Stimulated activated naive CD8-positive, alpha-beta T cell treated with anti-CD3 and anti-CD28 coated beads, Interleukin-15, Interleukin-2, amounts not matched to agents 100 ng/mL and 50 ng/mL, for 24 hours (primary cell): ENCODE data around the gene SLC35E1.

Source experiments
- H3K27ac Mint-ChIP-seq: one replicate; pipeline ENCODE4 v1.8.0; 2021; ENCODE audit warnings: mild to moderate bottlenecking, mixed read lengths
- H3K27me3 Mint-ChIP-seq: one replicate; pipeline ENCODE4 v1.8.0; 2021; ENCODE audit warnings: mixed read lengths
- H3K36me3 Mint-ChIP-seq: one replicate; pipeline ENCODE4 v1.8.0; 2021; ENCODE audit warnings: low read depth, mixed read lengths
- H3K4me1 Mint-ChIP-seq: one replicate; pipeline ENCODE4 v1.8.0; 2021; ENCODE audit warnings: low read depth, mixed read lengths
- H3K4me3 Mint-ChIP-seq: one replicate; pipeline ENCODE4 v1.8.0; 2021; ENCODE audit warnings: mild to moderate bottlenecking, mixed read lengths
- H3K9me3 Mint-ChIP-seq: one replicate; pipeline ENCODE4 v1.8.0; 2021; ENCODE audit warnings: mixed read lengths

SLC35E1 gene

DNA sequence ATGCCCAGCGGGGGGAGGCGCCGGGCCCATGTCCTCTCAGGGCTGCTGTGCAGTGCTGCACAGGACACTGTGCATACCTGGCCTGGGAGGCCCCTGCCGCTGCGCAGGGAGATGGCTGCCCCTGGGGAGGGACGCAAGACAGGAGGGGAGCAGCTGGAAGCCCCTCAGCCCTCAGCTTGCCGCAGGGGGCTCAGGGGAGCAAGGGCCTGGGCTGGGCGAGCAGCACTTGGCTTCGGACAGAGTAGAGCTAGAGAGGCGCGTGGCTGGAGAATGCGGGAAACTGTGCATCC is 40.9 kb downstream of the SLC35E1 start:
- H3K36me3 Mint-ChIP-seq, result peaks cover 60% of the 10 kb centered on the region
- no peaks in the 10 kb centered on the region for H3K9me3 Mint-ChIP-seq
- H3K27ac Mint-ChIP-seq, result peak overlapping the region; percentile 37
- no peak overlapping the region for H3K4me3 Mint-ChIP-seq
- no peaks in the 10 kb centered on the region for H3K27me3 Mint-ChIP-seq
- H3K4me1 Mint-ChIP-seq, result no peaks in the 10 kb centered on the region

DNA sequence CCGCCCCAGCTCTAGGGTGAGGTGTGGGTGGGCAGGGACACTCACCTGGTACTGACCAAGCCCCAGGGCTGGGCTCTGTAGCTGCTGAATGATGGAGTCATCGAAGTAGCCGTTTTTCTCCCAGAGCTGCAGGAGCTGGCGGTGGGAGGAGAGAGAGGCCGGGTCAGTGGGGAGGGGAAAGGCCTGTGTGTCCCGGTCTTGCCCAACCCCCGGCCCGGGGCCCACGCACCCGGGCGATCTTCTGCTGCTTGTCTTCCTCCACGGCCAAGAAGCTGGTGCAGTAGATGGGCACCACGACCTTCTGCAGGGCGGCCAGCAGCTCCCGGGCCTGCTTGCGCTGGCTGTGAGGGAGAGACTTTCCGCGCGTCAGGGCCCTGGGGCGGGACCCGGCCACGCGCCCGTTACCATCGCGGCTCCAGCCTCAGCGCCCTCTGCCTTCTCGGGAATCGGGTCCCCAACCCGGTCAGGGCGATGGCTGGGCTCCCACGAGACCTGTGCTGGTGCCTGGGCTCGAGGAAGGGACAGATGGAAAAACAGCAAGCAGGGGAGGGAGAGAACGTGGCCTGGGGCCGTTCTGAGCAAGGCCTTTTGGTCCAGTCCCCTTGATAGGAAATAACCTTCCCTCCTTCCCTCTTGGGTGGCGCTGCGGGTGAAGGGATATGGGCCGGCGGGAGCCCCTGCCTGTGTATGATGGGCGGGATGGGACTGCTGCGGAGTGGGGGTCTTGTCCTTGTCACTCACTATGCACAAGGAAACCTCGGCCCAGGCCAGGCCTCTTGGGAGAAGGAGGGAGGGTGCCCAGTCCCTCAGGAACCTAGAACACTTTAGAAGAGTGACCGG is 41.5 kb downstream of the SLC35E1 start:
- peaks cover 61% of the 10 kb centered on the region for H3K36me3 Mint-ChIP-seq

DNA sequence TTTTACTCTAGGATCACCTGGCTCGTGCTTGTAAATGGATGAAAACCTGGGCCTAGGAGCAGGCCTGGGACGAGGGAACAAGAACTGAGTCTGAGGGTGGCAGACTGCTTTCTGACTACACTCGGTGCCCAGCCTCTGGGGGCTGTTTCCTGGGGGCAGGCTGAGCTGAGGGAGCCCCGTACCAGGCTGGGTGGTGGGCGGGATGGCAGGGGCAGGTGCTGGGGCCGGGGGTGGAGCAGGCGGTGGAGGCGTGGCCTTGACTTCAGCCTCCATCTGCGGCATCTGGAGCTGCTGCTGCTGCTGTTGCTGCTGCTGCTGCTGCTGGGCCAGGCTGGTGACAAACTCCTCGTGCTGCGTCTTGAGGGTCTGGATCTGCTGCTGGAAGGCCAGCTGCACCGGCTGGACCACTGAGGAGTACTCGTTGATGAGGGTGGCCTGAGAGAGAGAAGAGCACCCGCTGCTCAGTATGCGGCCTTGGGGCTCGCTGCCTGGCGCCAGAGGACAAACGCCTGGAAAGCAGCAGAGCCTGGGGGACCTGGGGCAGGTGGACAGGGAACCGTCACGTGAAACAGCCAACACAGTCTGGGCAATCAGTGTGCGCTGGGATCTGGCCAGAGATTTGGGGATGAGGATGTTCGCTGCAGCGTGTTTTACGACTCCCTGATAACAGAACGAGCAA is 42.6 kb downstream of the SLC35E1 start:
- H3K36me3 Mint-ChIP-seq, result peaks cover 60% of the 10 kb centered on the region
- no peaks in the 10 kb centered on the region for H3K9me3 Mint-ChIP-seq
- no peaks in the 10 kb centered on the region for H3K4me1 Mint-ChIP-seq
- H3K27ac Mint-ChIP-seq, result no peak overlapping the region
- H3K4me3 Mint-ChIP-seq, result no peak overlapping the region
- no peaks in the 10 kb centered on the region for H3K27me3 Mint-ChIP-seq

More for the DNA sequence above, 41.5 kb downstream of the SLC35E1 start:
- Mint-ChIP-seq H3K4me1 (no peaks in the 10 kb centered on the region), H3K4me3 (no peak overlapping the region), H3K27me3 (no peaks in the 10 kb centered on the region), H3K27ac (no peak overlapping the region), H3K9me3 (no peaks in the 10 kb centered on the region)

DNA sequence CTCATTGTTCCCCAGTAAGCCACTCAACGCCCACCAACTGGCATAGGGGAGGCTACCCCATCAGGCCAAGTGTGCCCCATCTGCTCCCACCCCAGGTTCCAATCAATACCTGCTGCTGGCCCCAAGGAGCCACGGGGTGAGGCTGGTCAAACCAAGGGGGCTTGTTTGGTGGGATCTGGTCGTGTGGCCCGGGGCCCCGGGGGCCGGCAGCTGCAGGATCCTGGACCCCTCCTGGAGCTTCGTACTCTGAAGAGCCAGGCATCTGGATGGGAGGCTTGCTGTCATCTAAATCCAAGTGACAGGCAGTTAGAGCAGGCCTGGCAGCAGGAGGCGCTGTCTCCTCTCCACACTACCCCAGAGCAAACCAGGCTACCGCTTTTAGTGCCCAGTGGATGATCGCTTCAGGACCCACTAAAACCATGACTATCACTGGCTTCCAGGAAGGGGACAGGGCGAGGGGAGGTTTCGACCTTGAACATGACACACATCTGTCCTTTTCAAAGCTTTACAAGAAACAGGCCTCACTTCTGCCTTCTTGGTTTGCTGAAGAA is 44.2 kb downstream of the SLC35E1 start:
- peaks cover 61% of the 10 kb centered on the region for H3K36me3 Mint-ChIP-seq
- no peaks in the 10 kb centered on the region for H3K9me3 Mint-ChIP-seq
- no peak overlapping the region for H3K4me3 Mint-ChIP-seq
- H3K27ac Mint-ChIP-seq, result no peak overlapping the region
- no peaks in the 10 kb centered on the region for H3K27me3 Mint-ChIP-seq
- no peaks in the 10 kb centered on the region for H3K4me1 Mint-ChIP-seq

DNA sequence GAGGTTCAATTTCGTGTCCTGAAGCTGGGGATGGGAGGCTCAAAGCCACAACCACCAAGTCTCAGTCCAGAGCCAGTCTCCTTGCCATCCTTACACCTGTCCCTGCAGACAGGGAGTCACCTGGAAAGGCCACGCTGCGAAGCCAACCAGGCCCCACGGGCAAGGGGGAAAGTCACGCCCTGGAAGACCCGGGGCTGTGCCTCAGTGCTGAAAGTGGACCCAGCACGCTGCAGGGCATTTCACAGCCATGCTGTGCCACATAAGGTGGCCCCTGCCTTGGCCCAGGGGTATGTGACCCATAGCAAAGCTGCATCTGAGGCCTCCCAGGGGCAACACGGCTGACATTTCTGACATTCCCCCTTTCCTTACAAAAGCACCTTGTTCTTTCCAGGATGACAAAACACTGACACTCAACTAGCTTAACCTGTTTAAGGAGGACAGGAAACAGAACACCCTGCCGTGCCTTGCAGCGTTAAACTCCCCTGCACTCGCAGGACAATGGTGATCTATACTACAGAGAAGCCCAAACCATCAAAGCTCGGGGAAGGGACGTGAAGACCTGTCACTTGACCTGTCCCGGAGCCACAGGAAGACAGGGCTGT is 44.8 kb downstream of the SLC35E1 start:
- Mint-ChIP-seq H3K4me1 (no peaks in the 10 kb centered on the region), H3K27me3 (no peaks in the 10 kb centered on the region), H3K27ac (no peak overlapping the region), H3K9me3 (no peaks in the 10 kb centered on the region), H3K36me3 (peaks cover 63% of the 10 kb centered on the region), H3K4me3 (no peak overlapping the region)

DNA sequence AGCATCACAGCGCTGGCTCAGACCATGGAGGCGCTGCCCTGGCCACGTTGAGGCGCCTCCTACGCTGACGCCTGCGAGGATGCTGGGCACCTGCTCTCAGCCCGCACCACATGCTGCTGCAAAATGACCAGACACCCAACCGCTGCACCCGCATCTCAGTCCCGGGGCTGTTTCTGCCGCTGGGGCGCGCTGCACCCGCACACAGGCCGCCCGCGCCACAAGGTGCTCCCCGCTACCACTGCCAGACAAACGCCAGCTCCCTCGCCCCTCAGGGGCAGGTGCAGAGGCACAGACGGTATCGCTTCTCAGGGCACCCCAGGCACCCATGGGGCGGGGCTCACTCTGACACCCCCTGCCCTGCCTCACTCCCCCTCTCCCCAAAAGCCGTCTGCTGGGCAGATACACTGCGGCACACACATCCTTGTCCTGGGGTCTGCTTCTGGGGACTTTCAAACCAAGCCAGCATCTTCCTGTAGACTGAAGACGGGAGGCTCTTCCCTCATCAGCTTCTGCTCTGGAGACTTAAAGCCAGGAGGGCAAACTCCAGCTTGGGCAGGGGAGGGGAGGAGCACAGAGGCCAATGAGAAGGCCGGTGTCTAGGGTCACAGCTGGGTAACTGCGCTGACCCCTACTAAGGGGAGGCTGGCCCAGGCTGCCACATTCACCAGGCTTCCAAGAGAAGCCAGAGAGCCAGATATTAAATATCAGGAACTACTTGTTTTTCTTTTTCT is 46.3 kb downstream of the SLC35E1 start:
- Mint-ChIP-seq H3K4me1 (no peaks in the 10 kb centered on the region), H3K36me3 (peaks cover 57% of the 10 kb centered on the region), H3K27me3 (no peaks in the 10 kb centered on the region), H3K4me3 (no peak overlapping the region), H3K27ac (no peak overlapping the region), H3K9me3 (no peaks in the 10 kb centered on the region)

DNA sequence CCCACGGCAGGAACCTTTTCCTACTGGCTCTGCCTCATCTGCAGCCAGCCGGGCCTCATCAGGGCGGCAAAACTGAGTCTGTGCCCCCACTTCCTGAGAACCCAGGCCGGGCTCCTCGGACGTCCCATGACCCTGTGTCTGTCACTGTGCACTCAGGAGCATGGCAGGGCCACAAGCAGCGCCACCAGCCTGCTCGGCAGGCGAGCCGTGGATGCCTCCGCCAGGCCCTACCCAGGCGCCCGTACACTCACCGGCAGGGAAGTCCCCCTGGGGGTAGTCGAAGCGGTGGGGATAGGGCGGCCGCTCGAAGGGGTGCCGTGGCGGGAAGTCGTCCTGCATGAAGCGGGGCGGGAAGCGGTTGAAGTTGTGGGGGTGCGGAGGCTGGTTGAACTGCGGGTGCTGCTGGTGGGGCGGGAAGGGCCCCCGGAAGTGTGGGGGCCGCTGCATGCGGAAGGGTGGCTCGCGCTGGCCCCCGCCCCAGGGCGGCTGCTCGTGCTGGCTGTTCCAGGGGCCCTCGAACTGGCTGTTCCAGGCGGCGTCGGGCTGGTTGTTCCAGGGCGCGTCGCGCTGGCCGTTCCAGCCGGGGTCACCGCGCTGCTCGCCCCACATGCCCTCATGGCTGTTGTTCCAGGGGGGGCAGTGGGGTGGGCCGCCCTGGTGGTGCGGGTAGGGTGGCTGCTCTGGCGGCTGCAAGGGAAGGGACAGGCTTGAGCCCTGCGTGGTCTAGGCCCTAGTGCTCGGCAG is 47.1 kb downstream of the SLC35E1 start:
- no peak overlapping the region for H3K27ac Mint-ChIP-seq
- no peaks in the 10 kb centered on the region for H3K27me3 Mint-ChIP-seq
- no peak overlapping the region for H3K4me3 Mint-ChIP-seq
- no peaks in the 10 kb centered on the region for H3K9me3 Mint-ChIP-seq
- peaks cover 61% of the 10 kb centered on the region for H3K36me3 Mint-ChIP-seq
- no peaks in the 10 kb centered on the region for H3K4me1 Mint-ChIP-seq

DNA sequence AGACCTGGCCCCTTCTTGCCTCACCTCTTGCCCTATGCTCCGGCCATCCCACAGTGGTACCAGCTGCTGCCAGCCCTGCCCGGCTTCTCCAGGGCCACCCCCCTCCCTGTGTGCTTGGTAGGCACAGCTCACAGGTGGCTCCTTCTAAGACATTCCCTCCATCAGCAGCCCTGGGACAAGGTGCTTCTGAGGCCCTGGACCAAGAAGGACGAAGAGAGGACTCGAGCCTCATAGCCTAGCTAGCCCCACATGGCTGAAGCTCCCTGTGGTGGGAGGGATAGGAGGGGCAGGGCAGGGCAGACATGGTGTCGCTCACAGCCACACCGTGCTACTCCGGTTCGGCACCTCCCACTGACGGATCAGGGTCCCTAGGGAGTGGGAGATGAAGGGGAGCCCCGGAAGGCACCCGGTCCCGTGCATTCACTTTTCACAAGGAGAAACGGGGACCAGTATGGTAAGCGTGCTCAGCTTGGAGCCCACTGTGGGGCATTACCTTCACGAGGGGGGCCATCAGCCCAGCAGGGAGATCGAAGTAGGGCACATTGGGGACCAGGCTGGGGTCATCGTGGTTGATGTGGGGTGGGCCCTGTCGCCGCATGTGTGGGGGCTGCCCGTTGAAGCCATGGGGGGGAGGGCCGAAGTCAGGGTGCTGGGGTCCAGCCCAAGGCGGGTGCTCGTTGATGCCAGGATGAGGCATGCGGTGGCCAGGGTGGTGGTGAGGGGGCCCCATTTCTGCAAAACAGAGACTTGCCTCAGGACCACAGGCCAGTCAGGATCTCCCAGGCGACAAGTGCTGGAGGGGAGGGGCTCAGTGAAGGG is 49.4 kb downstream of the SLC35E1 start:
- Mint-ChIP-seq H3K4me1 (no peaks in the 10 kb centered on the region), H3K27ac (no peak overlapping the region), H3K4me3 (no peak overlapping the region), H3K27me3 (no peaks in the 10 kb centered on the region), H3K36me3 (peaks cover 63% of the 10 kb centered on the region), H3K9me3 (no peaks in the 10 kb centered on the region)

DNA sequence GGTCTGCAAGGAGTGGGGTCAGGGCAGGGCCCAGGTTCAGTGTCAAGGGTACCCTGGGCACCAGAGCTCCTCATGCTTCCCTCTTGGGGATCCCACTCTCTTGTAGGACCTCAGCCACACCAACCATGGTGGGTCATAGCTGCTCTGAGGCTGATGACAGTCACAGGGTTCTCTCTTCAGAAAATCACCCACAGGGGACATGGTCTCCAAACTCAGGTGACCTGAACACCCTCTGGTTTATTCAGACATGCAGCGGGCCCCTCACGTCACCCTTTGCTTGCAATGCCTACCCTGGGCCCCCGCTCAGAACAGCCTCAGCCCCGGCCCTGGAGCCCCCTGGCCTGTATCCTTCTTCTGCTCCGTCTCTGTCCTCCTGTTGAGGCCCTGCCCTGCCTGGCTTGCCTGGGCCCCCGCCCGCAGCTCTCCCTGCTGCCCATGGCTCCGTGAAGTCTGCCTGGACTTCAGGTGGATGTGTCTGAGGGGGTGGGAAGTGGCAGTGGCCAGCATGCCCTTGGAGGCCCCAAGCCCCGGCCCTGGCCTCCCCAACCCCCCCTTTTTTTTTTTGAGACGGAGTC is 50.4 kb downstream of the SLC35E1 start:
- H3K9me3 Mint-ChIP-seq, result no peaks in the 10 kb centered on the region
- no peaks in the 10 kb centered on the region for H3K27me3 Mint-ChIP-seq
- H3K27ac Mint-ChIP-seq, result no peak overlapping the region
- peaks cover 61% of the 10 kb centered on the region for H3K36me3 Mint-ChIP-seq
- no peak overlapping the region for H3K4me3 Mint-ChIP-seq
- no peaks in the 10 kb centered on the region for H3K4me1 Mint-ChIP-seq

DNA sequence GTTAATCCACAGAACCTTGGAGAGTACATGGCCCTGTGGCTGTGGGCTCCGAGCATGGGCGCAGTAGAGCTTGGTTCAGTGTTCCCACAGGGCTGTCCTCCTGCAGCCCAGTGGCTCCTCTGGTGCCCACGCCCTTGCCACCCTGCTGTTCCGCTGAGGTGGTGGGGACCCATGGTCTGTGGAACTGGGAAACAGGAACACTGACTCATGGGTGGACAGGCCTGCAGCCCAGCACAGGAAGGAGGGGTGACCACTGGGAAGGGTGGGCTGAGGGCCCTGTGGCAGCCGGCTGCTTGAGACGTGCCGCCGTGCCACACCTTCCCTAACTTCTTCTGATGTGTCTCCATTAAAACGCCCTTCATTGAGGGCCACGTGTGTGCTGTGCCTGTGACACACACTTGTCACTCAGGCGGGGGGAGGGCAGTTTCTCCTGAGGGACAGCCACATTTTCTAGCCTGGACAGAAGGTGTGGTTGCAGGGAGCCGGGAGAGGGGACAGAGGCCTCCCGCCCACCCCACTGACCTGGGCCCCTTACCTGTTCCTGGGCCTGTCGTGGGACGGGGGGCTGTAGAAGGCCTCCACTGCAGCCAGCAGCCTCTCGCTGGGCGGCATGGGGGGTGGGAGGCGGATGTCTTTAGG is 51.1 kb downstream of the SLC35E1 start:
- Mint-ChIP-seq H3K27ac (no peak overlapping the region), H3K27me3 (no peaks in the 10 kb centered on the region), H3K4me1 (no peaks in the 10 kb centered on the region), H3K4me3 (no peak overlapping the region), H3K9me3 (no peaks in the 10 kb centered on the region), H3K36me3 (peaks cover 56% of the 10 kb centered on the region)

DNA sequence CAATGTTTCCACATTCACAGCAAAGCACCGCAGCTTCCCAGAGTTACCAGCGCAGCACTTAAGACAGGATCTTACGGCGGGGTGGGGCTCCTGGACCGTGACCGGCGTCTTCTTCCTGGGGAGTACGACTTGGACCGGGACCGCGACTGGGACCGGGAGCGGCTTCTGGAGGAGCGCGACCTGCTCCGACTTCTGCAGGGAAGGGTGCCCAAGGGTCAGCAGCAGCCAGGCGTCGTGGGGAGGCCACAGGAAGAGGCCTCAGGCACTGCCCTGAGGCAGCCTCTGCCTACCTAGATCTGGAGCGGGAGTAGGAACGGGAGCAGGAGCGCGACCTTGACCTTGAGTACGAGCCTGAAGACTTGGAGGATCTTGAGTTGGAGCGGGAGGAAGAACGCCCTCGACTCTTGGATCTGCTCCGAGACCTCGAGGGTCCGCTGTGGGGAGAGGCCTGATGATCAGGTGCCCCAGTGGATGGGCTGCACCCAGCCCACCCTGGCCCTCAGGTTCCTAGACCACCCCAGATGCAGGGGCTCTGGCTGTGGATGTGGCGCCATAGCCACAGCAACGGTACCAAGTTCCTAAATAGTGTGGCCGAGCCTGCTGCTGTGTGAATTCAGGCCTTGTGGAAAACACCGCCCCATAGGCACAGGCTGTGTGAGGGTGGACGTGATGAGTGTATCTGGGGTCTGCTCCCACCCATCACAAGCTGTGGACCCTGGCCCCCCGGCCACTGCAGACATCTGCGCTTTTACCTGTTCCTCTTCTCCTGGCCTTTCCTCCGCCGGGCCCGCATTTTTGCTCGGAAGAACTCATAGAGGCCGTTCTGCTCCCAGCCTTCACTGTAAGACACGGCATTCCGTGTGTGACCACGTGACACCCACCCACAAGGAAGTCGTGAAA is 51.9 kb downstream of the SLC35E1 start:
- Mint-ChIP-seq H3K36me3 (peaks cover 52% of the 10 kb centered on the region), H3K4me3 (no peak overlapping the region), H3K27ac (no peak overlapping the region), H3K27me3 (no peaks in the 10 kb centered on the region), H3K9me3 (no peaks in the 10 kb centered on the region), H3K4me1 (no peaks in the 10 kb centered on the region)

DNA sequence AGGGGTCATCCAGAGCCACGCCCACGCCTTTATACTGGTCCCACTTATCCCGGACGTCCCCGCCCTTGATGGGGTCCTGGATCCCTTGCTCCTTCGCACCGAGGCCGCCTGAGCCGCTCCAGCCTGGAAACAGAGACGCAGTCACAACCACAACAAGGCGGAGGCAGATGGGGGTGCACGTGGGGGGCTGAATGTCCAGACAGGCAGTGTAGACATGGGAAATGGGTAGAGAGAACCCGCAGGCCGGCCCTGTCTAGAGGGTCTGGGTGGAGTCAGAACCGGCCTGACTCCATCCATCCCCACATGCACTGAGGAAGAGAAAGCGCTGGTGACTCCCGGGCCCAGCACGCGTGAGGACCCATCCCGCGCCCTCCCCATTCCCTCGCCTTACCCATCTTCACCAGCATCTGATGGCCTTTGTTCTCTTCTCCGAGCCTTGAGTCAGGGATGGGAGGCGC is 53.0 kb downstream of the SLC35E1 start:
- Mint-ChIP-seq H3K4me1 (no peaks in the 10 kb centered on the region), H3K36me3 (peaks cover 52% of the 10 kb centered on the region), H3K27ac (no peak overlapping the region), H3K4me3 (no peak overlapping the region), H3K9me3 (no peaks in the 10 kb centered on the region), H3K27me3 (no peaks in the 10 kb centered on the region)
